HepG2 (cell line): ENCODE results near the gene NRG3. TPM values are rescaled to one million over a fixed set of nuclear protein-coding genes. Genes with fewer than 3 reads are reported as not detected.

ENCODE experiments used
- ATAC-seq: fragments of 200-7000 bp; cut with Tn5 transposase; 3 replicates; pipeline ENCODE4 v1.9.1; 2020; ENCODE audit warnings: mild to moderate bottlenecking, moderate library complexity
- BruUV-seq: library from RNA; stranded (reverse); fragments of 400-500 nt; replicated peaks from 2 replicates; lab custom pipeline; 2021; lab: Mats Ljungman, UMichigan
- CTCF ChIA-PET: fragments of 300-600 bp; formaldehyde crosslinking; extraction: SDS; loops from one replicate; lab custom pipeline; 2021; ENCODE audit warnings: low total read pairs, inconsistent platforms, low intra/inter-chr PET ratio; lab: Yijun Ruan, JAX
- POLR2A ChIA-PET: fragments of 350-600 bp; sonication (Branson Sonifier 250); formaldehyde crosslinking; loops from one replicate; lab custom pipeline; 2020; ENCODE audit warnings: antibody characterized with exemption, inconsistent platforms; lab: Yijun Ruan, JAX
- DNase-seq: peaks from one replicate; pipeline ENCODE4 v3.0.0-alpha.2; 2015; ENCODE audit warnings: low spot score
- FAIRE-seq: peaks from 3 replicates; lab custom pipeline; 2011; peaks lifted over from hg19 to GRCh38; lab: Jason Lieb, UNC
- H2AFZ ChIP-seq: one replicate; pipeline ENCODE4 v1.6.1; 2011; ENCODE audit warnings: low read length, inconsistent platforms
- H3K27ac ChIP-seq: fragments of 300-600 bp; 3 replicates; pipeline ENCODE4 v1.8.0; 2011; ENCODE audit warnings: mixed run types, mild to moderate bottlenecking, mixed read lengths, low read length, inconsistent platforms; ENCODE audit not compliant: insufficient read depth; ENCODE audit errors: extremely low read length
- H3K27me3 ChIP-seq, 2 experiments: fragments of 200-600 bp in 1 of 2; 2 replicates in 1 of 2; 3 replicates in 1 of 2; pipeline versions ENCODE4 v1.6.0 to v1.8.0; 2011; ENCODE audit warnings: low read length in 2 of 2, mild to moderate bottlenecking in 2 of 2, moderate library complexity in 2 of 2, inconsistent platforms in 1 of 2; ENCODE audit not compliant: insufficient read depth in 2 of 2, control insufficient read depth in 1 of 2
- H3K36me3 ChIP-seq, 2 experiments: fragments of 200-600 bp in 1 of 2; replicated peaks in 1 of 2; 2 replicates in 1 of 2; 3 replicates in 1 of 2; pipeline versions ENCODE4 v1.5.1 to v1.8.0; 2011; ENCODE audit warnings: low read length in 2 of 2, inconsistent platforms in 1 of 2; ENCODE audit not compliant: insufficient read depth in 2 of 2, control insufficient read depth in 1 of 2
- H3K4me1 ChIP-seq: 2 replicates; pipeline ENCODE4 v1.5.1; 2012; ENCODE audit warnings: low read length, inconsistent platforms; ENCODE audit not compliant: insufficient read depth
- H3K4me2 ChIP-seq: 2 replicates; pipeline ENCODE4 v1.6.0; 2011; ENCODE audit warnings: low read depth, low read length, inconsistent platforms
- H3K4me3 ChIP-seq, 3 experiments: fragments of 200-600 bp in 1 of 3; sonication (generic), shearing (Covaris generic) in 1 of 3; replicated peaks in 1 of 3; 2 replicates each; pipeline ENCODE4 v1.5.1; 2011 to 2016; ENCODE audit warnings: low read length in 3 of 3, inconsistent platforms in 2 of 3, low read depth in 2 of 3, mild to moderate bottlenecking in 2 of 3, control low read depth in 1 of 3, mixed read lengths in 1 of 3; ENCODE audit not compliant: insufficient read depth in 1 of 3
- H3K79me2 ChIP-seq: one replicate; pipeline ENCODE4 v1.6.1; 2011; ENCODE audit warnings: low read length, inconsistent platforms; ENCODE audit not compliant: insufficient read depth
- H3K9ac ChIP-seq: 2 replicates; pipeline ENCODE4 v1.6.0; 2011; ENCODE audit warnings: mild to moderate bottlenecking, low read depth, low read length, inconsistent platforms; ENCODE audit not compliant: insufficient read depth
- H3K9me3 ChIP-seq: 2 replicates; pipeline ENCODE4 v1.5.1; 2012; ENCODE audit warnings: mild to moderate bottlenecking, low read length
- H4K20me1 ChIP-seq: 2 replicates; pipeline ENCODE4 v1.6.0; 2011; ENCODE audit warnings: inconsistent platforms, mild to moderate bottlenecking, low read length, moderate library complexity; ENCODE audit not compliant: insufficient read depth
- ATRX ChIP-seq: sonication (generic); formaldehyde crosslinking; IDR thresholded peaks from 2 replicates; pipeline ENCODE4 v1.4.0; 2020; ENCODE audit warnings: missing genetic modification reagents, borderline replicate concordance
- ETV5 ChIP-seq: IDR thresholded peaks from 2 replicates; pipeline ENCODE4 v1.6.1; 2018; ENCODE audit warnings: missing biosample characterization, missing genetic modification reagents, inconsistent platforms, borderline replicate concordance
- KMT2A ChIP-seq: sonication (generic); formaldehyde crosslinking; IDR thresholded peaks from 2 replicates; pipeline ENCODE4 v1.4.0; 2020; ENCODE audit warnings: missing genetic modification reagents
- MAFK ChIP-seq, 2 experiments: IDR thresholded peaks in 1 of 2; conservative IDR thresholded peaks in 1 of 2; 2 replicates each; pipeline ENCODE4 v1.6.1; 2011; ENCODE audit warnings: improper control_type of control experiment in 2 of 2, low read length in 2 of 2
- NPAS2 ChIP-seq: sonication (generic); formaldehyde crosslinking; IDR thresholded peaks from 2 replicates; pipeline ENCODE4 v1.8.0; 2022; ENCODE audit warnings: mild to moderate bottlenecking, missing genetic modification reagents, borderline replicate concordance
- ZNF34 ChIP-seq: sonication (generic); formaldehyde crosslinking; IDR thresholded peaks from 2 replicates; pipeline ENCODE4 v1.4.0; 2020; ENCODE audit warnings: mild to moderate bottlenecking, missing genetic modification reagents, borderline replicate concordance
- ZNF530 ChIP-seq: sonication (generic); formaldehyde crosslinking; IDR thresholded peaks from 2 replicates; pipeline ENCODE4 v1.5.0; 2020; ENCODE audit warnings: low read depth, mild to moderate bottlenecking, missing genetic modification reagents
- ZNF674 ChIP-seq: sonication (generic); formaldehyde crosslinking; IDR thresholded peaks from 2 replicates; pipeline ENCODE4 v1.5.0; 2020; ENCODE audit warnings: low read depth, mild to moderate bottlenecking, missing genetic modification reagents
- WGBS: methylation state at CpG from one replicate; pipeline ENCODE4 v1.1.6; 2017; ENCODE audit warnings: low lambda C conversion rate; 5-methylcytosine and 5-hydroxymethylcytosine counted together
- in situ Hi-C: cut with HindIII; loops from 2 replicates; pipeline ENCODE4 v1.10.0; 2017; ENCODE audit warnings: low pct_unique_long_range_greater_than_20kb; ENCODE audit not compliant: extremely low pct_ligation_motif_present
- intact Hi-C: fragments of 100-400 bp; cut with micrococcal nuclease; formaldehyde crosslinking; loops from one replicate; pipeline ENCODE4 v1.10.0; 2022; ENCODE audit not compliant: unreplicated experiment
- polyA plus RNA-seq, 8 experiments: library from polyadenylated mRNA; depleted of rRNA in 3 of 8; stranded (reverse) in 7 of 8; unstranded in 1 of 8; fragments of >200 nt; fragmentation: Illumina TruSeq in 4 of 8; extraction: Trizol in 4 of 8; gene quantifications; 2 replicates each; pipeline versions ENCODE4 v1.2.1 to v1.2.3, GENCODE V29; 2011 to 2016; ENCODE audit warnings: low read depth in 4 of 8, missing spikeins in 1 of 8, mixed read lengths in 1 of 8; ENCODE audit not compliant: insufficient read depth in 1 of 8
- total RNA-seq, 5 experiments: library from RNA; depleted of rRNA; stranded (reverse); fragments of >200 nt; fragmentation: Illumina TruSeq; extraction: Trizol; gene quantifications; 2 replicates each; pipeline ENCODE4 v1.2.3, GENCODE V29; 2016; ENCODE audit warnings: low read depth in 1 of 5

The NRG3 gene
- total and polyA plus RNA-seq, 2 of the 13 experiments (the other 11 are each of a cell fraction or from before 2014, with no cell fraction given): not detected

GRCh38 chr10:82278401-82279182 lies 403.6 kb downstream of the NRG3 start:
- H3K4me2 ChIP-seq: no peak overlapping the region
- no peaks in the 10 kb centered on the region for H3K4me1 ChIP-seq
- TF ChIP-seq MAFK (conservative IDR thresholded peaks at IDR 0.05 in 1 of 2, IDR thresholded peaks at IDR 0.05 in 1 of 2; ENCODE audit: low read length in 2 of 2) (peak in 1 of 2 experiments; percentile 30; a peak in 1 of 4 replicates), KMT2A (no peak)
- 15% methylated on average over 10 of the region's 10 CpGs for WGBS
- in situ Hi-C loops: no loop called here
- no peaks in the 10 kb centered on the region for H3K27me3 ChIP-seq
- H3K79me2 ChIP-seq: no peaks in the 10 kb centered on the region
- H3K27ac ChIP-seq: no peak overlapping the region
- ChIA-PET CTCF (no interaction called here), POLR2A (no interaction called here)
- no peaks in the 10 kb centered on the region for H4K20me1 ChIP-seq
- no peak overlapping the region for H3K9ac ChIP-seq
- ATAC-seq (no peak), FAIRE-seq (no peak), DNase-seq (no peak)
- H3K36me3 ChIP-seq: no peaks in the 10 kb centered on the region
- intact Hi-C loops: no loop called here
- H3K9me3 ChIP-seq: peaks cover 87% of the 10 kb centered on the region
- no TSS peak for BruUV-seq
- H2AFZ ChIP-seq: no peak overlapping the region
- no peak overlapping the region for H3K4me3 ChIP-seq

DNA sequence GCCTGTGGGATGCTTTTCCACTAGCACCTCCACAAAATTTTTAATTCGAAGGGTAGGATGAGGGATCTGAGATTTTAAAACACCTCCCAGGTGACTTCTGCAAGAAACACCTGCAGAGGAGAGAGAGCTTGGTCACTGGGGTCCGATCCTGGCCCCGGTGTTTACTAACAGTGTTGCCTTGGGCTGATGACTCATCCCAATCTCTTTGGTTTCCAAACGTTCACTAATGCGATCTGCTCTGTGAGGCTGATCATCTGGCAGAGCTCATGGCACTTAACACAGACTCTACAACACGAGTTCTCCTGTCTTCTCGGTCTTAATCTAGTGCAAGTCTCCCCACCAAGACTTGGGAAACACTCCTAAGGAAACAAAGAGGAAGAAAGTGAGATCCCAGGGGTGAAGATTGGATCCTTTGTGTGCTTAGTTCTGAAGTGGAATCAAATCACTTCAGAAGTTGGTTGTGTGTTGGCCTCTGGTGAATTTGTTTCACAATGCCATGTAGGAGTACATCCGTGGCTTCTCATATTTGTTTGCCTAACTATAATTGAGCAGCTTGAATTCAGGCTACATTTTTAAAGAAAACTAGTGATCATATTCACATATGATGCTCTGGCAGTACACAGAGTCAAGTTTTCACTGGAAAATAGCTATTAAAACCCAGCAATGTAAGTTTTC lies 407.9 kb downstream of the NRG3 start:
- H3K4me2 ChIP-seq: no peak overlapping the region
- no peak for DNase-seq
- H3K36me3 ChIP-seq: no peaks in the 10 kb centered on the region
- peaks cover 91% of the 10 kb centered on the region for H3K9me3 ChIP-seq
- FAIRE-seq: no peak
- H3K27ac ChIP-seq: no peak overlapping the region
- no peaks in the 10 kb centered on the region for H3K4me1 ChIP-seq
- in situ Hi-C loops (no loop called here), intact Hi-C loops (no loop called here)
- no peak overlapping the region for H3K9ac ChIP-seq
- no peaks in the 10 kb centered on the region for H3K27me3 ChIP-seq
- POLR2A ChIA-PET: no interaction called here
- CTCF ChIA-PET: no interaction called here
- no peak overlapping the region for H3K4me3 ChIP-seq
- H3K79me2 ChIP-seq: no peaks in the 10 kb centered on the region
- TF ChIP-seq ZNF530 (CRISPR knock-in tag) (no peak), ATRX (CRISPR knock-in tag) (no peak), NPAS2 (CRISPR knock-in tag) (no peak), ZNF34 (CRISPR knock-in tag) (no peak), ETV5 (CRISPR knock-in tag) (no peak), ZNF674 (no peak)
- no peak overlapping the region for H2AFZ ChIP-seq
- WGBS: 2% methylated on average over 8 of the region's 8 CpGs
- ATAC-seq: no peak
- no peaks in the 10 kb centered on the region for H4K20me1 ChIP-seq
- no TSS peak for BruUV-seq
